ENCODE results near the gene KCNMB2.

KCNMB2 gene

GRCh38 chr3:178583963-178584575 lies 47.8 kb downstream of the KCNMB2 start:
- Histone ChIP-seq H3K4me2 (ENCODE audit: insufficient read depth, low read length) (no peak overlapping the region), H3K4me3 (ENCODE audit: low read depth in 1 of 2, low read length in 2 of 2) (no peak overlapping the region), H3K9ac (ENCODE audit: low read depth, low read length) (no peak overlapping the region), H3K9me3 (ENCODE audit: insufficient read depth, low read length, severe bottlenecking) (no peaks in the 10 kb centered on the region), H3K36me3 (ENCODE audit: insufficient read depth, low read length) (no peaks in the 10 kb centered on the region), H3K27ac (ENCODE audit: low read length) (no peak overlapping the region), H3K4me1 (ENCODE audit: insufficient read depth, low read length) (no peaks in the 10 kb centered on the region), H3K27me3 (ENCODE audit: insufficient read depth, low read length, poor library complexity) (no peaks in the 10 kb centered on the region), H2AFZ (ENCODE audit: low read depth, low read length) (no peak overlapping the region), H4K20me1 (ENCODE audit: insufficient read depth, low read length) (no peaks in the 10 kb centered on the region), H3K79me2 (ENCODE audit: insufficient read depth, low read length) (no peaks in the 10 kb centered on the region)
- ATAC-seq (ENCODE audit: insufficient read depth, low read depth) (no peak), DNase-seq (no peak)
- TF ChIP-seq EZH2 (IDR thresholded peaks at IDR 0.05; ENCODE audit: borderline replicate concordance, low read depth, low read length, severe bottlenecking) (no peak), CTCF (IDR thresholded peaks at IDR 0.05; ENCODE audit: borderline replicate concordance, extremely low read depth, low read length, poor library complexity, severe bottlenecking) (no peak)

GRCh38 chr3:178584722-178585380 lies 48.6 kb downstream of the KCNMB2 start:
- Histone ChIP-seq H3K9me3 (ENCODE audit: insufficient read depth, low read length, severe bottlenecking) (no peaks in the 10 kb centered on the region), H3K4me3 (ENCODE audit: low read depth in 1 of 2, low read length in 2 of 2) (no peak overlapping the region), H2AFZ (ENCODE audit: low read depth, low read length) (no peak overlapping the region), H3K79me2 (ENCODE audit: insufficient read depth, low read length) (no peaks in the 10 kb centered on the region), H3K9ac (ENCODE audit: low read depth, low read length) (no peak overlapping the region), H3K4me1 (ENCODE audit: insufficient read depth, low read length) (no peaks in the 10 kb centered on the region), H3K36me3 (ENCODE audit: insufficient read depth, low read length) (no peaks in the 10 kb centered on the region), H3K27ac (ENCODE audit: low read length) (no peak overlapping the region), H3K27me3 (ENCODE audit: insufficient read depth, low read length, poor library complexity) (no peaks in the 10 kb centered on the region), H4K20me1 (ENCODE audit: insufficient read depth, low read length) (no peaks in the 10 kb centered on the region), H3K4me2 (ENCODE audit: insufficient read depth, low read length) (no peak overlapping the region)
- ATAC-seq (ENCODE audit: insufficient read depth, low read depth) (no peak), DNase-seq (no peak)
- TF ChIP-seq EZH2 (IDR thresholded peaks at IDR 0.05; ENCODE audit: borderline replicate concordance, low read depth, low read length, severe bottlenecking): no peak
- TF ChIP-seq CTCF (IDR thresholded peaks at IDR 0.05; ENCODE audit: borderline replicate concordance, extremely low read depth, low read length, poor library complexity, severe bottlenecking): no peak

- ATAC-seq (ENCODE audit: insufficient read depth, low read depth) (no peak), DNase-seq (no peak)
- H3K4me2 ChIP-seq (ENCODE audit: insufficient read depth, low read length): no peak overlapping the region
- no peaks in the 10 kb centered on the region for H4K20me1 ChIP-seq (ENCODE audit: insufficient read depth, low read length)
- no peak overlapping the region for H3K9ac ChIP-seq (ENCODE audit: low read depth, low read length)
- no peaks in the 10 kb centered on the region for H3K36me3 ChIP-seq (ENCODE audit: insufficient read depth, low read length)
- H3K27ac ChIP-seq (ENCODE audit: low read length): no peak overlapping the region
- no peak overlapping the region for H2AFZ ChIP-seq (ENCODE audit: low read depth, low read length)
- no peaks in the 10 kb centered on the region for H3K4me1 ChIP-seq (ENCODE audit: insufficient read depth, low read length)
- no peaks in the 10 kb centered on the region for H3K79me2 ChIP-seq (ENCODE audit: insufficient read depth, low read length)
- H3K27me3 ChIP-seq (ENCODE audit: insufficient read depth, low read length, poor library complexity): no peaks in the 10 kb centered on the region
- no peak for TF ChIP-seq CTCF (IDR thresholded peaks at IDR 0.05; ENCODE audit: borderline replicate concordance, extremely low read depth, low read length, poor library complexity, severe bottlenecking)
- TF ChIP-seq EZH2 (IDR thresholded peaks at IDR 0.05; ENCODE audit: borderline replicate concordance, low read depth, low read length, severe bottlenecking): no peak
- no peak overlapping the region for H3K4me3 ChIP-seq (ENCODE audit: low read depth in 1 of 2, low read length in 2 of 2)
- no peaks in the 10 kb centered on the region for H3K9me3 ChIP-seq (ENCODE audit: insufficient read depth, low read length, severe bottlenecking)
Observed at GRCh38 chr3:178585454-178585853, 49.2 kb downstream of the KCNMB2 start.

All from DND-41 (cell line).